D721Med (cell line): ENCODE results near the gene TMPRSS12.
"Not testable (repeated sequence)": the region's sequence is repeated elsewhere in the genome, so short reads cannot be mapped to it uniquely, and the experiment has no call there.

Source experiments
- DNase-seq: peaks from one replicate; pipeline ENCODE4 v3.0.0; 2011; ENCODE audit warnings: low spot score; ENCODE audit not compliant: insufficient read length
- FAIRE-seq: peaks from 2 replicates; lab custom pipeline; 2011; peaks lifted over from hg19 to GRCh38; lab: Jason Lieb, UNC
- TF ChIP-seq, protein P1 (sequence below): IDR thresholded peaks from 2 replicates; pipeline ENCODE4 v1.5.1; 2012; ENCODE audit warnings: mild to moderate bottlenecking, control low read depth; ENCODE audit not compliant: insufficient read depth; ENCODE audit errors: missing control alignments

TMPRSS12 gene

DNA sequence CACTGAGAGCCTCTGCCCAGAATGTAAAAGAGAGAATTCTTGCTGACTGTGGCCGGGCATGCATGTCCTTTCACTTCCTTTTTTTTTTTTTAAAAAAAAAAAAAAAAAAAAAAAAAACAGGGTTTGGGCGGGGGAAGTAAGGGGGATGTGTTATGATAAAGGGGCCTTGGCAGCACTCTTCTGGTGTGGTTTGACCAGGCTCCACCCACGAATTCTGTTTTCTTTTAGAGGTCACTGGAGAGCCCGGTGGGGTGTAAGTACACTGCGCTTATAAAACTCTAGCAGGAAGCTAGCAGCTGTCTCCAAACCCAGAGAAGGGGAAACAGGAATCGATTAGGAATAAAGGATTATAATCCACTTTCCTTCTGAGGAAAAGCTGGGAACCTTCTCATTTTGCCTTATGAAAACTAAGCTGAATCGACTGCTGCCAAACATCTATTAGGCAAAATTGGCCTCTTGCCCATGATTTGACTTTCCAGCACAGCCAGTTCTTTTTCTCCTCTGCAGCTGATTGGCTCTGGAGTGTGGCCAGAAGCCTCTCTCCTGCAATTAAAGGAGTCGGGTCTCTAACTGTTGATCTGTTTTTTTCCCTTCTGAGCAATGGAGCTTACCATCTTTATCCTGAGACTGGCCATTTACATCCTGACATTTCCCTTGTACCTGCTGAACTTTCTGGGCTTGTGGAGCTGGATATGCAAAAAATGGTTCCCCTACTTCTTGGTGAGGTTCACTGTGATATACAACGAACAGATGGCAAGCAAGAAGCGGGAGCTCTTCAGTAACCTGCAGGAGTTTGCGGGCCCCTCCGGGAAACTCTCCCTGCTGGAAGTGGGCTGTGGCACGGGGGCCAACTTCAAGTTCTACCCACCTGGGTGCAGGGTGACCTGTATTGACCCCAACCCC, 82.0 kb downstream of the TMPRSS12 start:
- TF ChIP-seq, protein P1, sequence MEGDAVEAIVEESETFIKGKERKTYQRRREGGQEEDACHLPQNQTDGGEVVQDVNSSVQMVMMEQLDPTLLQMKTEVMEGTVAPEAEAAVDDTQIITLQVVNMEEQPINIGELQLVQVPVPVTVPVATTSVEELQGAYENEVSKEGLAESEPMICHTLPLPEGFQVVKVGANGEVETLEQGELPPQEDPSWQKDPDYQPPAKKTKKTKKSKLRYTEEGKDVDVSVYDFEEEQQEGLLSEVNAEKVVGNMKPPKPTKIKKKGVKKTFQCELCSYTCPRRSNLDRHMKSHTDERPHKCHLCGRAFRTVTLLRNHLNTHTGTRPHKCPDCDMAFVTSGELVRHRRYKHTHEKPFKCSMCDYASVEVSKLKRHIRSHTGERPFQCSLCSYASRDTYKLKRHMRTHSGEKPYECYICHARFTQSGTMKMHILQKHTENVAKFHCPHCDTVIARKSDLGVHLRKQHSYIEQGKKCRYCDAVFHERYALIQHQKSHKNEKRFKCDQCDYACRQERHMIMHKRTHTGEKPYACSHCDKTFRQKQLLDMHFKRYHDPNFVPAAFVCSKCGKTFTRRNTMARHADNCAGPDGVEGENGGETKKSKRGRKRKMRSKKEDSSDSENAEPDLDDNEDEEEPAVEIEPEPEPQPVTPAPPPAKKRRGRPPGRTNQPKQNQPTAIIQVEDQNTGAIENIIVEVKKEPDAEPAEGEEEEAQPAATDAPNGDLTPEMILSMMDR = no peak
- no peak for DNase-seq
- FAIRE-seq = no peak

DNA sequence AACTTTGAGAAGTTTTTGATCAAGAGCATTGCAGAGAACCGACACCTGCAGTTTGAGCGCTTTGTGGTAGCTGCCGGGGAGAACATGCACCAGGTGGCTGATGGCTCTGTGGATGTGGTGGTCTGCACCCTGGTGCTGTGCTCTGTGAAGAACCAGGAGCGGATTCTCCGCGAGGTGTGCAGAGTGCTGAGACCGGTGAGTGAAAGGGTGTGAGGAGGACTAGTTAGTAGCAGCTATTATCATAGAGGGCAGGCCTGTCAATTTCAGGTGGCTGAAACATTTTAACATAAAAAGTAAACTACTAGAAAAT, 82.6 kb downstream of the TMPRSS12 start:
- DNase-seq = no peak
- no peak for FAIRE-seq
- TF ChIP-seq, protein P1 = no peak

DNA sequence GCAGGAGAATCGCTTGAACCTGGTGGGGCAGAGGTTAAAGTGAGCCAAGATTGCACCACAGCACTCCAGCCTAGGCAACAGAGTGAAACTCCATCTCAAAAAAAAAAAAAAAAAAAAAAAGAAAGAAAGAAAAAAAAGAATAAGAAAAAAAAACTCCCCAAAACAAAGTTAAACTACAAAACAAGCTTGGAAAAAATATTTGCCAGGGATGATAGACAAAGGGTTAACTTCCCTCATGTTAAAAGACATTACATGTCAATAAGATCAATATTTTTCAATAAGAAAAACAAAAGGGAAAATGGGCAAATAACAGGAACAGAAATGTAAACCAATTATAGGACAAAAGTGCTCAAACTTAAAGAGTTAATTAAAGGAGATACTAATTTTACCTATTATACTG, 83.2 kb downstream of the TMPRSS12 start:
- no peak for FAIRE-seq
- TF ChIP-seq, protein P1 = no peak

DNA sequence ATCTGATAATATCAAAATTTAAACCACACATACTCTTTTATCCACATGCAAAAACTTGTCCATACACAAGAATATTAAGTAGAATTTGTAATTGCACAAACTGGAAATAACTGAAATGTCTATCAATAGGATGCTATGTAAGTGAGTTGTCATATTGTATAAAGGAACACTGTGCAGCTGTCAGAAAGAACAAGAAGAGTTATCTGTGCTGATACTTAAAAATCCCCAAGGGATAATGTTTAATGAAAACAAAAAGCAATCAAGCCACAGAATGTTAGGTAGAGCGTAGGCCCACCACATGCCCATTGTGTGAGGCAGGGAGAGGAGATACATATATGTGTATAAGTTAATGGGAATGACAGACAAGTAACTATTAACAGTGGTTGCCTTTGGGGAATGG, 83.7 kb downstream of the TMPRSS12 start:
- DNase-seq (no peak), FAIRE-seq (no peak)
- TF ChIP-seq, protein P1 = no peak

More for the DNA sequence above, 83.2 kb downstream of the TMPRSS12 start:
- no peak for DNase-seq

DNA sequence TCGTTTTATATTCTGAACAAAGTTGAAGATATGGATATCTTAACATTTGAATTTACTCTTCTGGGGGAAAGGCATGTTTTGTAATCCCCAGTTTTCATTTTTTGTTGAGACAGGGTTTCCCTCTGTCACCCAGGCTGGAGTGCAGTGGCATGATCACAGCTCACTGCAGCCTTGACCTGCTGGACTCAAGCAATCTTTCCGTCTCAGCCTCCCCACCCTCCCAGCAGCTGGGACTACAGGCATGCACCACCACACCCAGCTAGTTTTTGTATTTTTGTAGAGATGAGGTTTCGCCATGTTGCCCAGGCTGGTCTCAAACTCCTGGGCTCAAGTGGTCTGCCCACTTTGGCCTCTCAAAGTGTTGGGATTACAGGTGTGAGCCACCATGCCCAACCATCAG, 84.2 kb downstream of the TMPRSS12 start:
- FAIRE-seq, DNase-seq: not testable (repeated sequence)

DNA sequence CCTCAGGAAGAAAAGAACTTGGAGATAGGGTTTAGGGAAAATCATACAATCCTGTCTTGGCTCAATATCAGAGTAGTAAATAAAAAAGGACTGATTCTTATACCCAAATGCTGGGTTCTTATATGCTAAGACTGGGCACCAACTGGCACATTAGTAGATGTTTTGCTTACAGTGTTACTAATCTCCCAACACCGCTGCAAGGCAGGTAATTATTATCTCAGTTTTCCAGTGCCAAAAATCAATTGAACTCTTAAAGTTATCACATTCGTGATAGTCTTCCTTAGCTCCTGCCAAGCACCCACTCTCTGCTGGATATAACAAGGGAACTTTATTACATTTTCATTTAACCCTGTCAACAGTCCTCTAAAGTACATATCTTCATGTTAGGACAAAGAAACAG, 84.6 kb downstream of the TMPRSS12 start:
- DNase-seq = no peak
- TF ChIP-seq, protein P1 = no peak
- no peak for FAIRE-seq

DNA sequence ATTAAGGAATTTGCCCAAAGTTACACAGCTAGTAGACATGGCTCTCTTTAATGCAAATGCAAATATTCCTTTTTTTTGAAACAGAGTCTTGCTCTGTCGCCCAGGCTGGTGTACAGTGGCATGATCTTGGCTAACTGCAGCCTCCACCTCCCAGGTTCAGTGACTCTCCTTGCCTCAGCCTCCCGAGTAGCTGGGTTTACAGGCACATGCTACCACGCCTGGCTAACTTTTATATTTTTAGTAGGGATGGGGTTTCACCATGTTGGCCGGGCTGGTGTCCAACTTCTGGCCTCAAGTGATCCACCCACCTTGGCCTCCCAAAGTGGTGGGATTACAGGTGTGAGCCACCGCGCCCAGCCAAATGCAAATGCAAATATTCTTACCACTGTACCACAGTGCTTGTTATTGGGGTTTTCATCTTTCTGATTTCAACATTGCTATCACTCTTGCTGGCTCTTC, 85.1 kb downstream of the TMPRSS12 start:
- no peak for FAIRE-seq
- TF ChIP-seq, protein P1 = no peak

More for the DNA sequence above, 85.1 kb downstream of the TMPRSS12 start:
- DNase-seq = no peak
